ENCODE data around the gene HOXA4. TPM values are rescaled to one million over a fixed set of nuclear protein-coding genes. Genes with fewer than 3 reads are reported as not detected.
A peak's percentile ranks its signal among the peaks of the same experiment; 100 is the strongest.

The HOXA4 gene
- total and polyA plus RNA-seq, 3 donors from 2014 or later = 1.7 to 3.4 (median 3.3) TPM

DNA sequence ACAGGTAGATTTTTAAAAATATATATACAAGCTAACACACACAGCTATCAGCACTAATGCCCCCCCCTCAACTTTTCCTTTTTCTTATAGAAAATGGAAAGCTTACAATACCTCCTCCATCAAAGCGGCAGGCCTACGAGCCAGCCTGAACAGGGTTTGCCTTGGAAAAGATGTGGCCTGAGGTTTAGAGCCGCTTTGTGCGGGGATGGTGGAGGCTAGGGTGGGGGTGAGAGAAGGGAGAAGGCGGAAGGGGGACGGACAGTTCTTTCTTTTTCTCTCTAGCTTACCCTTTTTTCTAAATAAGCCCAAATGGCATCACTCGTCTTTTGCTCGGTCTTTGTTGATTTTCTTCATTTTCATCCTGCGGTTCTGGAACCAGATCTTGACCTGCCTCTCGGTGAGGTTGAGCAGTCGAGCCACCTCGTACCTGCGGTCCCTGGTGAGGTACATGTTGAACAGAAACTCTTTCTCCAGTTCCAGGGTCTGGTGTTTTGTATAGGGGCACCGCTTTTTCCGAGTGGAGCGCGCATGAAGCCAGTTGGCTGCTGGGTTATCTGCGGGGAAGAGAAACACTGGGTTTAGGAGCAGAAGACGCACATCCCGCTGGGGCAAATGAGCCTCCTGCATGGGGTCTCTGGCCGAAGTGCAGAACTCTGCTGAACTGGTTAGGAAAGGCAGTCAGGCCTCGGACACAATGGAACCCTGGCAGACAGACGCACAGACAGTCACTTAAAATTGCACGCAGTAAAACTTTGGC, 32.9 kb upstream of the HOXA4 start:
- H3K4me1 ChIP-seq = peaks cover 10% of the 10 kb centered on the region
- peaks cover 4% of the 10 kb centered on the region for H3K27me3 ChIP-seq
- no peak overlapping the region for H3K27ac ChIP-seq
- TF ChIP-seq, protein P1, sequence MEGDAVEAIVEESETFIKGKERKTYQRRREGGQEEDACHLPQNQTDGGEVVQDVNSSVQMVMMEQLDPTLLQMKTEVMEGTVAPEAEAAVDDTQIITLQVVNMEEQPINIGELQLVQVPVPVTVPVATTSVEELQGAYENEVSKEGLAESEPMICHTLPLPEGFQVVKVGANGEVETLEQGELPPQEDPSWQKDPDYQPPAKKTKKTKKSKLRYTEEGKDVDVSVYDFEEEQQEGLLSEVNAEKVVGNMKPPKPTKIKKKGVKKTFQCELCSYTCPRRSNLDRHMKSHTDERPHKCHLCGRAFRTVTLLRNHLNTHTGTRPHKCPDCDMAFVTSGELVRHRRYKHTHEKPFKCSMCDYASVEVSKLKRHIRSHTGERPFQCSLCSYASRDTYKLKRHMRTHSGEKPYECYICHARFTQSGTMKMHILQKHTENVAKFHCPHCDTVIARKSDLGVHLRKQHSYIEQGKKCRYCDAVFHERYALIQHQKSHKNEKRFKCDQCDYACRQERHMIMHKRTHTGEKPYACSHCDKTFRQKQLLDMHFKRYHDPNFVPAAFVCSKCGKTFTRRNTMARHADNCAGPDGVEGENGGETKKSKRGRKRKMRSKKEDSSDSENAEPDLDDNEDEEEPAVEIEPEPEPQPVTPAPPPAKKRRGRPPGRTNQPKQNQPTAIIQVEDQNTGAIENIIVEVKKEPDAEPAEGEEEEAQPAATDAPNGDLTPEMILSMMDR (IDR thresholded peaks at IDR 0.05) = no peak
- H3K4me3 ChIP-seq = no peak overlapping the region
- no peaks in the 10 kb centered on the region for H3K9me3 ChIP-seq
- no peak for DNase-seq
- H3K36me3 ChIP-seq (ENCODE audit: low read depth, missing control alignments) = no peaks in the 10 kb centered on the region
- intact Hi-C loops (cut with DNase I; ENCODE audit: low total_unique reads) = loop anchor here (10.0 kb wide), 1 partner anchor 789 kb away; no protein-coding TSS in a partner anchor
- 53 to 54% methylated on average over 24 of the region's 24 CpGs for WGBS, 2 donors

DNA sequence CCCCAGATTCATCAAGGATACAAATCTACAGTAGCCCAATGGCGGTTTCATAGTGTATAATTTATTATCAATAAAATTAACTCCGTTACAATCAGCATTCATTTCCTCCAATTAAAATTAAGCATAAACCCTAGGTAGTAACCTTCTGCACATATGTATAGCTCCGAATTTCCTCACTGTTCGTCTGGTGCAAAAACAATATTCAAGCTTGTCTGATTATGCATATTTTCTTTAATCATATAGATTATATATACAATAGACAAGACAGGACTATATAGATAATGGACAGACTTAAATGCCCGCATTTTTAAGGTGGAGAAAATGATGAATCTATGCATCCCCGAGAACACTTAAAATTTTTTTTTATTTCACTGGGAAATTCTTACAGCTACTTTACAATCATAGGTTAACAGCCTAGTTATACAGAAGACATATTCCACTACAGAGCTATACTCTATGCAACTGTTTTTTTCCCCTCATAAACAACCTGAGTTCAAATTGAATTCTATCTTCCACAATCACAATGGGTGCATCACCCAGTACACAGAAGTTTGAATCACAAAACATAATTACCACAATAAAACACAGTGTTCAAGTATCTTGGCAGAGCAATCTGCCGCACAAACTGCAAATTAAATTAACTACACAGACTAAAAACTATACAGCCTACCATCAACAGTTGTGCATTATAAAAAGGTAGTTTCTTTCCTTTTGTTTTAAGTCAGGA, 32.2 kb upstream of the HOXA4 start:
- TF ChIP-seq, protein P1 (IDR thresholded peaks at IDR 0.05) = no peak
- no peak for TF ChIP-seq POLR2A (IDR thresholded peaks at IDR 0.05)
- peaks cover 10% of the 10 kb centered on the region for H3K4me1 ChIP-seq
- H3K27me3 ChIP-seq = peaks cover 4% of the 10 kb centered on the region
- H3K36me3 ChIP-seq (ENCODE audit: low read depth, missing control alignments) = no peaks in the 10 kb centered on the region
- H3K9me3 ChIP-seq = no peaks in the 10 kb centered on the region
- intact Hi-C loops (cut with DNase I; ENCODE audit: low total_unique reads) = loop anchor here (10.0 kb wide), 1 partner anchor 788 kb away; no protein-coding TSS in a partner anchor
- H3K4me3 ChIP-seq = no peak overlapping the region
- no peak for DNase-seq
- WGBS, 2 donors = 65 to 67% methylated on average over 7 of the region's 7 CpGs
- no peak overlapping the region for H3K27ac ChIP-seq

DNA sequence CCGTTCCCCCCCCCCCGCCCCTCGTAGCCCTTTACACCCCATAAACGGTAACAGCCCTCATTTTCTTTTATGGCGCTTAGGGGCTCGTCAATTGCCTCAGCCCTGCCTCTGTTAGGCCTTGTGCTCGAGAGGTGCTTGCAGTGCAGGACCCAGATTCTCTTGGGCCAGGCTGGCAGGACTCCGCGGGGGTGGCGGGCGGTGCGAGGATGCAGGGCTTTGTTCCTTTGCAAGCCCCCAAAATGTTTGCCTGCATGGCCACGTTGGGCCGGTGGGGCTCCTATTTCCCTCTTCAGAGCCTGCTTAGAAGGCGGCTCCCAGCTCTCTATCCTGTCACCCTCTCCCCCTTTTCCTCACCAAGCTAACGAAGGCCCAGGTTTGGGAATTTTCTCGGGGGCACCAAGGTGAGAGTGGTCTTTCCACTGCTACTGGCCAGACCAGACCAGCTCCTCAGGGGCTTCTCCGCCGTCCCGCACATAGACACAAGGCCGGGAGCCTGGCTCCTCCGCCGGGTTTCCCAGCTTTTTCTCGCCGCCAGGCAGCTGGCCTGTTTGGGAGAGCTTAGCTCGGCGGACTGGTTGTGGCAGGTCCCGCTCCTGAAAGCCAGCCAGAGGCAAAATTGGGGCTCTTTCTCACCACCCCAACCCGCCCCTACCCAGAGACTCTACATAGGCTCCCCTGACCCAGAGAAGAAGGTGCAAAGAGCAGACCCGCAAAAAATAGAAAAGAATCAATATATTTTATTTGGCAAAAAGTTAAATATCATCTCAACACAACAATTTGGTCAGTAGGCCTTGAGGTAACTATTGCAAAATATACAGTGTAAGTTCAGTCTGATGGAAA, 31.4 kb upstream of the HOXA4 start:
- TF ChIP-seq, protein P1 (IDR thresholded peaks at IDR 0.05) = no peak
- TF ChIP-seq POLR2A (IDR thresholded peaks at IDR 0.05) = no peak
- peak overlapping the region in 1 of 2 donors; percentile 62 for H3K4me3 ChIP-seq
- H3K4me1 ChIP-seq = peaks cover 10% of the 10 kb centered on the region
- intact Hi-C loops (cut with DNase I; ENCODE audit: low total_unique reads) = loop anchor here (10.0 kb wide), 1 partner anchor 787 kb away; no protein-coding TSS in a partner anchor
- DNase-seq = no peak
- no peaks in the 10 kb centered on the region for H3K36me3 ChIP-seq (ENCODE audit: low read depth, missing control alignments)
- no peaks in the 10 kb centered on the region for H3K9me3 ChIP-seq
- WGBS, 2 donors = 41 to 51% methylated on average over 24 to 30 of the region's 30 CpGs
- H3K27me3 ChIP-seq = peaks cover 4% of the 10 kb centered on the region
- H3K27ac ChIP-seq = no peak overlapping the region

DNA sequence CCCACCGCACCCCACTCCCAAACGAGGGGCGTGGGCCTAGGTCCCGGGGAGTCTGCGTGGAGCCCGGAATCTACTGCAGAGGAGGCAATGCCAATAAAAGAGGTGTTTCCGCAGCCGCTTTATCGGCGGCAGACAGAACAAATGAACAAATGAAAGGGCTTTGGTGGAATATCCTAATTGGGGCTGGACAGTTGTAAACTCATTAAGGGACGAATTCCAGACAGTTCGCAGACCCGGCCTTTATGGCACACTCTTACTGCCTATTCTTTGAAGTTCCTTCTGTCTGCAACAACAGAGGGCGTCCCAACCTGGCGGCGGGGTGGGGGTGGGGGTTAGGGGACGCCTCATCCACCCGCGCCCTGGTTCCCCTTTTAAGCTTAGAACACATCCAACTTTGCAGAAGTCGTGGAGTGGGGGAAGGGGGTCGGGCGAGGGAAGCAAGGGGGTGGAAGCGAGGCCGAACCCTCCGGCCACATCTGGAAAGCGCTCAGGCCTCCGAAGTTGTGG, 30.7 kb upstream of the HOXA4 start:
- H3K4me1 ChIP-seq = peaks cover 10% of the 10 kb centered on the region

More for the DNA sequence above, 30.7 kb upstream of the HOXA4 start:
- Histone ChIP-seq H3K36me3 (ENCODE audit: low read depth, missing control alignments) (no peaks in the 10 kb centered on the region), H3K27ac (no peak overlapping the region), H3K9me3 (no peaks in the 10 kb centered on the region), H3K4me3 (peak overlapping the region; percentile 46 to 62), H3K27me3 (peaks cover 1% of the 10 kb centered on the region)
- no peak for TF ChIP-seq POLR2A (IDR thresholded peaks at IDR 0.05)
- TF ChIP-seq, protein P1 (IDR thresholded peaks at IDR 0.05) = peak in 1 of 3 experiments; percentile 45
- 4 to 6% methylated on average over 19 to 27 of the region's 27 CpGs for WGBS, 2 donors
- no peak for DNase-seq
- intact Hi-C loops (cut with DNase I; ENCODE audit: low total_unique reads) = loop anchor here (10.0 kb wide), 1 partner anchor 786 kb away; no protein-coding TSS in a partner anchor
